RWPE2 (cell line): Measurements from ENCODE around the gene MNT.
A peak's percentile ranks its signal among the peaks of the same experiment; 100 is the strongest.

Source experiments
- ATAC-seq: fragments of 200-7000 bp; cut with Tn5 transposase; 3 replicates; pipeline ENCODE4 v1.9.1; 2021; ENCODE audit warnings: low read depth
- DNase-seq: peaks from one replicate; pipeline ENCODE4 v3.0.0-alpha.2; 2020; ENCODE audit warnings: low spot score
- H3K27ac ChIP-seq: fragments of 450-650 bp; 2 replicates; pipeline ENCODE4 v1.5.1; 2017; ENCODE audit warnings: mild to moderate bottlenecking; ENCODE audit not compliant: poor library complexity, severe bottlenecking
- H3K27me3 ChIP-seq: fragments of 250-450 bp; sonication (Bioruptor Pico); 2 replicates; pipeline ENCODE4 v1.5.1; 2021; ENCODE audit warnings: mild to moderate bottlenecking, moderate library complexity; ENCODE audit not compliant: insufficient read depth, poor library complexity, severe bottlenecking
- H3K36me3 ChIP-seq: fragments of 250-450 bp; sonication (Bioruptor Pico); 2 replicates; pipeline ENCODE4 v1.5.1; 2020; ENCODE audit warnings: low read depth, mild to moderate bottlenecking, moderate library complexity
- H3K4me1 ChIP-seq: fragments of 250-450 bp; sonication (Bioruptor Pico); 2 replicates; pipeline ENCODE4 v1.5.1; 2021; ENCODE audit warnings: mild to moderate bottlenecking, moderate library complexity; ENCODE audit not compliant: insufficient read depth, poor library complexity, severe bottlenecking
- H3K4me3 ChIP-seq: fragments of 250-450 bp; sonication (Bioruptor Pico); 2 replicates; pipeline ENCODE4 v1.5.1; 2021; ENCODE audit warnings: mild to moderate bottlenecking, moderate library complexity; ENCODE audit not compliant: severe bottlenecking
- H3K9me3 ChIP-seq: fragments of 250-450 bp; sonication (Bioruptor Pico); 2 replicates; pipeline ENCODE4 v1.5.1; 2021; ENCODE audit warnings: mild to moderate bottlenecking, moderate library complexity; ENCODE audit not compliant: severe bottlenecking
- TF ChIP-seq, protein P1 (sequence below): fragments of 450-650 bp; IDR thresholded peaks from one replicate; pipeline ENCODE4 v1.5.1; 2017; ENCODE audit warnings: mild to moderate bottlenecking, moderate library complexity; ENCODE audit not compliant: poor library complexity, severe bottlenecking

Gene MNT

DNA sequence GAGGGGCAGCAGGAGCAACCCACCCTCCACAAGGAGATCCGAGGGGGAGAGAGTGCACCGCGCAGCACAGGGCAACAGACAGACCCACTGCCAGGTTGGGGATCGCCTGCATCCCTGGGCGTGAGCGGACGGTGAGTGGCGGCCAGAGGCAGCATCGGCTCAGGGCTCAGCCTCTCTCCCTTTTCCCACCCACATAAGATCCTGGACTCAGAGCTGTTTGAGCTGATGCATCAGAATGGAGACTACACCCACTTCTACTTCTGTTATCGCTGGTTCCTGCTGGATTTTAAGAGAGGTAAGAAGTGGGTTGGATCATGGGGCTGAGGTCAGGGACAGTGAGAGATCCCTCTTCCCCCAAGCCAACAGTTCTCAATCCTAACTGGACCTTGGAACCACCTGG is 23.2 kb downstream of the MNT start:
- Histone ChIP-seq H3K4me1 (no peaks in the 10 kb centered on the region), H3K9me3 (no peaks in the 10 kb centered on the region), H3K36me3 (peaks cover 26% of the 10 kb centered on the region), H3K27ac (no peak overlapping the region), H3K27me3 (no peaks in the 10 kb centered on the region), H3K4me3 (no peak overlapping the region)
- TF ChIP-seq, protein P1, sequence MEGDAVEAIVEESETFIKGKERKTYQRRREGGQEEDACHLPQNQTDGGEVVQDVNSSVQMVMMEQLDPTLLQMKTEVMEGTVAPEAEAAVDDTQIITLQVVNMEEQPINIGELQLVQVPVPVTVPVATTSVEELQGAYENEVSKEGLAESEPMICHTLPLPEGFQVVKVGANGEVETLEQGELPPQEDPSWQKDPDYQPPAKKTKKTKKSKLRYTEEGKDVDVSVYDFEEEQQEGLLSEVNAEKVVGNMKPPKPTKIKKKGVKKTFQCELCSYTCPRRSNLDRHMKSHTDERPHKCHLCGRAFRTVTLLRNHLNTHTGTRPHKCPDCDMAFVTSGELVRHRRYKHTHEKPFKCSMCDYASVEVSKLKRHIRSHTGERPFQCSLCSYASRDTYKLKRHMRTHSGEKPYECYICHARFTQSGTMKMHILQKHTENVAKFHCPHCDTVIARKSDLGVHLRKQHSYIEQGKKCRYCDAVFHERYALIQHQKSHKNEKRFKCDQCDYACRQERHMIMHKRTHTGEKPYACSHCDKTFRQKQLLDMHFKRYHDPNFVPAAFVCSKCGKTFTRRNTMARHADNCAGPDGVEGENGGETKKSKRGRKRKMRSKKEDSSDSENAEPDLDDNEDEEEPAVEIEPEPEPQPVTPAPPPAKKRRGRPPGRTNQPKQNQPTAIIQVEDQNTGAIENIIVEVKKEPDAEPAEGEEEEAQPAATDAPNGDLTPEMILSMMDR, result no peak
- DNase-seq (no peak), ATAC-seq (no peak)

DNA sequence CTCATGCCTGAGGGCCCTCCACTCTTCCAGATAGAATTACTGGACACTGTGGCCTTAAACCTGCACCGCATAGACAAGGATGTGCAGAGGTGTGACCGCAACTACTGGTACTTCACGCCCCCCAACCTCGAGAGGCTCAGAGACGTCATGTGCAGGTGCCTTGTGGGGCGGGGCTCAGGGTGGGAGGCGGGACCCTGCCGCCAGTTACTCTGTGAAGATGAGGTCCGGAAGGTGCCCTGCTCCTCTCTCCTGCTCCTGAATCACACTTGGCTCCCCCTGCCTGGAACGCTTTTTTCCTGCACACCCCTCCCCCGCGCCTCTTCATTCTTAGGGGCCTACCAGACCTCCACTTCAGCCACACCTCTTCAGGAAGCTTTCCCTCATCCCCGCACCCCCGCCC is 24.8 kb downstream of the MNT start:
- ATAC-seq (no peak), DNase-seq (no peak)
- Histone ChIP-seq H3K9me3 (no peaks in the 10 kb centered on the region), H3K36me3 (peaks cover 28% of the 10 kb centered on the region), H3K27ac (no peak overlapping the region), H3K4me1 (no peaks in the 10 kb centered on the region), H3K4me3 (no peak overlapping the region), H3K27me3 (no peaks in the 10 kb centered on the region)
- TF ChIP-seq, protein P1, result no peak

DNA sequence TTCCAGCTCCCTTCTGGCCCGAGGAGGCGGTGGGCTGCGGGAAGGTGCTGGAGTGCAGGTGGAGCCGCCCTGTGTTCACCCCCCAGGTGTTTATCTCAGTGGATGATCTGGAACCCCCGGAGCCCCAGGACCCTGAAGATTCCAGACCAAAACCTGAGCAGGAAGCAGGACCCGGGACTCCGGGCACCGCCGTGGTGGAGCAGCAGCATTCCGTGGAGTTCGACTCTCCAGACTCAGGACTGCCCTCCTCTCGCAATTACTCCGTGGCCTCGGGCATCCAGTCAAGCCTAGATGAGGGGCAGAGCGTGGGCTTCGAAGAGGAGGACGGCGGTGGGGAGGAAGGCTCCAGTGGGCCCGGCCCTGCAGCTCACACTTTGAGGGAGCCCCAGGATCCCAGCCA is 25.5 kb downstream of the MNT start:
- TF ChIP-seq, protein P1, result no peak
- H3K36me3 ChIP-seq, result peaks cover 28% of the 10 kb centered on the region
- H3K27me3 ChIP-seq, result no peaks in the 10 kb centered on the region
- no peak for ATAC-seq
- no peaks in the 10 kb centered on the region for H3K9me3 ChIP-seq
- H3K27ac ChIP-seq, result no peak overlapping the region
- DNase-seq, result no peak
- no peak overlapping the region for H3K4me3 ChIP-seq
- no peaks in the 10 kb centered on the region for H3K4me1 ChIP-seq

DNA sequence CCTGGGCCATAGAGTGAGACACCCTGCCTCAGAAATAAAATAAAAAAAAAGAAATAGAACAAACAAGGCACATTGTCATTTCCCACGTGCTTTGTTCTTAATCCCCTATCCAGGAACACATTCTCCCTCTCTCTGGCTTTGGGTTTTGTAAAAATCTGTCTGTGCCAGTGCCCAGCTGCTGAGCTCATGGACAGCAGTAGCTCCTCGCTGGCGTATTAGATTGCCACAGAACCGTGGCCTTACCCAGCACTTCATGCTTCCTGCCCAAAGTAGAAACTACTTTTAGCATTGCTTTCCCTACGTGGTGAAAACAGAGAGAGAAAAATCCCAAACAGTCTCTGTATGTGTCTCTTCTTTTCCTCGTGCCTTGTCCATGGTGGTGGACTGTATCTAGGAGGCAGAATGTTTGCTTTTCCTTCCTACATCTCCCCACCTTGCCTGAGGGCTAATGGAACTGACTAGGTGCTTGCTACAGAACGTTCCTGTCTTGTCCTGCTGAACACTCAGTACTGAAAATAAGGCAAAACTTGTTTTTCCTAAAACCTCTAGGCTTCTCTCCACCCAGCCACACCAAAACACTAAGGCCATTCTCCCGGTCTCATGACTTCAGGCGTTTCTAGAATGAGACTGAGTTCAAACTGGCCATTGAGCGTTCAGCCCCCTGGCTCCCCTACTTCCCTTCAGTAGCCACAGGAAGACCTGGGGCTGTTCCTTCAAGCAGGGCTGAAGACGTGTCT is 26.1 kb downstream of the MNT start:
- H3K27ac ChIP-seq, result no peak overlapping the region
- TF ChIP-seq, protein P1, result no peak
- DNase-seq (no peak), ATAC-seq (peak; percentile 11; the same call in 1 of the 3 replicates)
- H3K36me3 ChIP-seq, result peaks cover 26% of the 10 kb centered on the region
- H3K27me3 ChIP-seq, result no peaks in the 10 kb centered on the region
- H3K9me3 ChIP-seq, result no peaks in the 10 kb centered on the region
- no peaks in the 10 kb centered on the region for H3K4me1 ChIP-seq
- H3K4me3 ChIP-seq, result no peak overlapping the region

DNA sequence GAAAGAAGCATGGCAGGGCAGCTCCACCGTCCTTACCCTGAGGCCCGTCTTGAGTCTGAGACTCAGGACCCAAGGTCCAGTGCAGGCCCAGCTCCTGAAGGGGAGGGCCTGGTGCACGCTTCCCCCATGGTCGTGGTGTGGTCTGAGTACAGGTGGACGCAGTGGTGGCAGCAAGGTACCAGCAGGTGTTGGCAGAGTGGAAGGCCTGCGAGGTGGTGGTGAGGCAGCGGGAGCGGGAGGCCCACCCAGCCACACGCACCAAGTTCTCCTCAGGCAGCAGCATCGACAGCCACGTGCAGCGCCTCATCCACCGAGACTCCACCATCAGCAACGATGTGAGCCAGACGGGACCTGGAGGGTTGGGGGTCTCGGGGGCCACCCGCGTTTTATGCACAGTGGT is 27.7 kb downstream of the MNT start:
- DNase-seq, result no peak

More for the DNA sequence above, 27.7 kb downstream of the MNT start:
- H3K36me3 ChIP-seq, result peaks cover 24% of the 10 kb centered on the region
- H3K27ac ChIP-seq, result no peak overlapping the region
- TF ChIP-seq, protein P1, result no peak
- H3K27me3 ChIP-seq, result no peaks in the 10 kb centered on the region
- no peak for ATAC-seq
- H3K9me3 ChIP-seq, result no peaks in the 10 kb centered on the region
- H3K4me1 ChIP-seq, result no peaks in the 10 kb centered on the region
- no peak overlapping the region for H3K4me3 ChIP-seq
